Heart left ventricle (tissue), 16 donors: ENCODE data around the gene NRDE2. TPM values are rescaled to one million over a fixed set of nuclear protein-coding genes. Genes with fewer than 3 reads are reported as not detected.
A peak's percentile ranks its signal among the peaks of the same experiment; 100 is the strongest.
"Not testable (repeated sequence)": the region's sequence is repeated elsewhere in the genome, so short reads cannot be mapped to it uniquely, and the experiment has no call there.

Experiments used
- ATAC-seq, 4 donors: fragments of 200-7000 bp; cut with Tn5 transposase; one replicate each; pipeline ENCODE4 v1.9.1; 2020 to 2022; ENCODE audit warnings: moderate library complexity in 4 of 4, mild to moderate bottlenecking in 3 of 4, moderate number of reproducible peaks in 1 of 4
- DNase-seq, 5 donors: peaks; one replicate each; pipeline ENCODE4 v3.0.0-alpha.2; 2020
- H3K27ac ChIP-seq, 12 donors: fragments of 200-600 bp; sonication (generic) in 4 of 12; one replicate each; pipeline versions ENCODE4 v1.5.0 to v1.8.0; 2016 to 2022; ENCODE audit warnings: mild to moderate bottlenecking in 2 of 12
- H3K27me3 ChIP-seq, 9 donors: fragments of 200-600 bp; sonication (generic) in 2 of 9; one replicate each; pipeline versions ENCODE4 v1.5.1 to v1.8.0; 2016 to 2022; ENCODE audit warnings: mild to moderate bottlenecking in 3 of 9
- H3K36me3 ChIP-seq, 9 donors: fragments of 200-600 bp; sonication (generic) in 2 of 9; one replicate each; pipeline versions ENCODE4 v1.5.0 to v1.8.0; 2018 to 2022; ENCODE audit warnings: mild to moderate bottlenecking in 2 of 9
- H3K4me1 ChIP-seq, 12 donors: fragments of 200-600 bp; sonication (generic) in 4 of 12; one replicate each; pipeline versions ENCODE4 v1.5.0 to v1.8.0; 2016 to 2022; ENCODE audit warnings: mild to moderate bottlenecking in 3 of 12
- H3K4me3 ChIP-seq, 12 donors: fragments of 200-600 bp; sonication (generic) in 4 of 12; one replicate each; pipeline versions ENCODE4 v1.5.0 to v1.8.0; 2017 to 2022; ENCODE audit warnings: mild to moderate bottlenecking in 9 of 12, moderate library complexity in 4 of 12
- H3K9me3 ChIP-seq, 12 donors: fragments of 200-600 bp; sonication (generic) in 4 of 12; one replicate each; pipeline versions ENCODE4 v1.5.0 to v1.8.0; 2016 to 2022; ENCODE audit warnings: mild to moderate bottlenecking in 1 of 12
- CTCF ChIP-seq, 12 donors: fragments of 200-600 bp; sonication (generic) in 4 of 12; IDR thresholded peaks; one replicate each; pipeline versions ENCODE4 v1.5.0 to v1.8.0; 2018 to 2022; ENCODE audit warnings: antibody characterized with exemption in 12 of 12, mild to moderate bottlenecking in 5 of 12
- POLR2A ChIP-seq, 2 donors: fragments of 450-650 bp; IDR thresholded peaks; one replicate each; pipeline ENCODE4 v1.6.1; 2017; ENCODE audit warnings: antibody characterized with exemption in 2 of 2, mild to moderate bottlenecking in 2 of 2, moderate library complexity in 2 of 2
- WGBS, 4 donors: extraction: QIAGEN DNeasy Blood & Tissue Kit in 2 of 4; methylation state at CpG; one replicate each; pipeline versions ENCODE4 v1.1.5 to v1.1.7; 2013 to 2018; 5-methylcytosine and 5-hydroxymethylcytosine counted together
- intact Hi-C, 10 donors: fragments of 100-400 bp; cut with DNase I; formaldehyde crosslinking; loops; one replicate each; pipeline versions ENCODE4 v1.11.1 to v1.14.2; 2022
- polyA plus RNA-seq, 2 donors: library from polyadenylated mRNA; stranded (reverse); fragments of 200-250 nt; gene quantifications; one replicate each; pipeline ENCODE4 v1.2.3, GENCODE V29; 2013
- total RNA-seq, 9 donors: library from RNA; depleted of rRNA in 2 of 9; stranded (reverse); fragments of >200 nt in 2 of 9; fragmentation: NEBNext Ultra II Directional in 3 of 9; extraction: Animal tissue kit (Norgen Biotek cat#: 25700) in 3 of 9; gene quantifications; one replicate each; pipeline versions ENCODE4 v1.1.0 to v1.2.4, GENCODE V29; 2016 to 2023
- donor health status: ischemic (EF 13 %, LVEDD 7.1; RV severe dilation, severe dysfunction).
- donor health status: healthy with polysubstance abuse.
- donor health status: DM: no; HTN: yes; CAD: no.
- donor health status: DM: no; HTN: no; CAD: no.
- donor health status: ischemic (EF 25% LVEDD 6.9; RV normal size, moderate dysfunction).
- donor health status: ischemic (EF 25% LVEDD 5.7; RV mildly dilated, moderate dysfunction).
- donor health status: healthy.
- donor health status: DM: yes; HTN: yes; CAD: no.
- donor health status: ischemic (EF 35%, LVEDD 5.7; RV mildly dilated, moderate dysfunction).
- donor health status: nonischemic (EF 11% LVEDD 7.7; RV severe dilation, severe dysfunction).
- donor health status: DM: yes; HTN: yes; CAD: no.
- donor health status: PGD.
- donor health status: ischemic (EF 29% LVEDD 5.4; RV normal size, mild dysfunction).
- donor health status: nonischemic (EF 23%, LVEDD 6.1; RV moderate dilation, normal function).

The NRDE2 gene
- total and polyA plus RNA-seq, 11 donors: 5.2 to 15.4 (median 9.4) TPM

- TF ChIP-seq POLR2A (IDR thresholded peaks at IDR 0.05) (no peak), CTCF (IDR thresholded peaks at IDR 0.05) (no peak)
- no peak for DNase-seq
- H3K9me3 ChIP-seq: peaks cover 0 to 45% (median 41%) of the 10 kb centered on the region in 12 donors
- intact Hi-C loops: no loop called here
- H3K27ac ChIP-seq: no peak overlapping the region
- H3K4me3 ChIP-seq: no peak overlapping the region
- no peaks in the 10 kb centered on the region for H3K36me3 ChIP-seq
- peaks cover 0 to 4% (median 0%) of the 10 kb centered on the region in 9 donors for H3K27me3 ChIP-seq
- no peak for ATAC-seq
- no peaks in the 10 kb centered on the region for H3K4me1 ChIP-seq
Observed at GRCh38 chr14:90242444-90242843, 89.3 kb downstream of the NRDE2 start.

GRCh38 chr14:90239139-90239538 is 92.6 kb downstream of the NRDE2 start:
- TF ChIP-seq POLR2A (IDR thresholded peaks at IDR 0.05) (no peak), CTCF (IDR thresholded peaks at IDR 0.05) (no peak)
- WGBS, 4 donors: 77 to 86% (median 80%) methylated on average over 3 of the region's 3 CpGs
- Histone ChIP-seq H3K9me3 (peaks cover 0 to 51% (median 41%) of the 10 kb centered on the region in 12 donors), H3K4me3 (no peak overlapping the region), H3K27ac (no peak overlapping the region), H3K4me1 (peaks cover 0 to 4% (median 0%) of the 10 kb centered on the region in 12 donors), H3K36me3 (no peaks in the 10 kb centered on the region), H3K27me3 (peaks cover 0 to 4% (median 0%) of the 10 kb centered on the region in 9 donors)
- intact Hi-C loops: loop anchor here in 2 of 10 donors (5.0 kb wide), 2 partner anchors 177 to 267 kb away; partner anchors contain the start of gene KCNK13 (in 1 of the 2)
- no peak for ATAC-seq
- no peak for DNase-seq

- TF ChIP-seq CTCF (IDR thresholded peaks at IDR 0.05): peak; percentile 77 to 99 (median 89)
- TF ChIP-seq POLR2A (IDR thresholded peaks at IDR 0.05): no peak
- intact Hi-C loops: loop anchor here in 8 of 10 donors (1.0 to 5.0 kb wide), 4 partner anchors 173 to 263 kb away; partner anchors contain the start of gene KCNK13 (in 1 of the 8)
- Histone ChIP-seq H3K27me3 (peaks cover 0 to 4% (median 0%) of the 10 kb centered on the region in 9 donors), H3K9me3 (peaks cover 0 to 38% (median 27%) of the 10 kb centered on the region in 12 donors), H3K4me3 (no peak overlapping the region), H3K4me1 (peaks cover 0 to 4% (median 0%) of the 10 kb centered on the region in 12 donors), H3K36me3 (no peaks in the 10 kb centered on the region), H3K27ac (no peak overlapping the region)
- ATAC-seq (peak; percentile 37 to 89 (median 82)), DNase-seq (peak; percentile 34 to 82 (median 55))
- WGBS, 4 donors: 16 to 19% (median 18%) methylated on average over 21 to 25 of the region's 25 CpGs
Observed at GRCh38 chr14:90235179-90235976, 96.4 kb downstream of the NRDE2 start.

- H3K9me3 ChIP-seq, H3K27me3 ChIP-seq, H3K27ac ChIP-seq, H3K36me3 ChIP-seq, H3K4me1 ChIP-seq, H3K4me3 ChIP-seq, DNase-seq, ATAC-seq, intact Hi-C loops: not testable (repeated sequence)
- 90 to 100% (median 98%) methylated on average over 1 of the region's 1 CpG for WGBS, 4 donors
Observed at GRCh38 chr14:90229942-90230341, 101.8 kb downstream of the NRDE2 start.
